ENCODE data around the gene ANKRD36. TPM values are rescaled to one million over a fixed set of nuclear protein-coding genes. Genes with fewer than 3 reads are reported as not detected.
A peak's percentile ranks its signal among the peaks of the same experiment; 100 is the strongest.
"Not testable (repeated sequence)": the region's sequence is repeated elsewhere in the genome, so short reads cannot be mapped to it uniquely, and the experiment has no call there.

Gene ANKRD36
- total RNA-seq, 3 donors from 2014 or later, result 12.6 to 15.5 (median 15.5) TPM

- not testable (repeated sequence) for H3K4me3 Mint-ChIP-seq; H3K9me3 Mint-ChIP-seq; DNase-seq; ATAC-seq; H3K4me1 Mint-ChIP-seq (ENCODE audit: low read depth); H3K27me3 Mint-ChIP-seq (ENCODE audit: low read depth)
- H3K36me3 Mint-ChIP-seq (ENCODE audit: insufficient read depth), result peaks cover 35% of the 10 kb centered on the region
Measured at GRCh38 chr2:97197251-97197650, 84.3 kb downstream of the ANKRD36 start.

- not testable (repeated sequence) for H3K4me3 Mint-ChIP-seq; ATAC-seq; H3K9me3 Mint-ChIP-seq; H3K4me1 Mint-ChIP-seq (ENCODE audit: low read depth); DNase-seq; H3K27me3 Mint-ChIP-seq (ENCODE audit: low read depth)
- peaks cover 22% of the 10 kb centered on the region for H3K36me3 Mint-ChIP-seq (ENCODE audit: insufficient read depth)
Measured at GRCh38 chr2:97200887-97201286, 87.9 kb downstream of the ANKRD36 start.

- not testable (repeated sequence) for H3K4me1 Mint-ChIP-seq (ENCODE audit: low read depth); H3K9me3 Mint-ChIP-seq; H3K4me3 Mint-ChIP-seq; ATAC-seq; DNase-seq; H3K27me3 Mint-ChIP-seq (ENCODE audit: low read depth)
- H3K36me3 Mint-ChIP-seq (ENCODE audit: insufficient read depth), result peaks cover 15% of the 10 kb centered on the region
Measured at GRCh38 chr2:97202643-97203250, 89.8 kb downstream of the ANKRD36 start.

- ATAC-seq (no peak), DNase-seq (no peak)
- Mint-ChIP-seq H3K9me3 (no peaks in the 10 kb centered on the region), H3K27me3 (ENCODE audit: low read depth) (no peaks in the 10 kb centered on the region), H3K4me3 (no peak overlapping the region), H3K4me1 (ENCODE audit: low read depth) (no peaks in the 10 kb centered on the region), H3K36me3 (ENCODE audit: insufficient read depth) (peaks cover 40% of the 10 kb centered on the region)
Measured at GRCh38 chr2:97210325-97210724, 97.4 kb downstream of the ANKRD36 start.

- H3K27me3 Mint-ChIP-seq (ENCODE audit: low read depth); H3K4me1 Mint-ChIP-seq (ENCODE audit: low read depth); H3K4me3 Mint-ChIP-seq; H3K9me3 Mint-ChIP-seq; ATAC-seq; DNase-seq: not testable (repeated sequence)
- H3K36me3 Mint-ChIP-seq (ENCODE audit: insufficient read depth), result peaks cover 32% of the 10 kb centered on the region
Measured at GRCh38 chr2:97215025-97215424, 102.1 kb downstream of the ANKRD36 start.

GRCh38 chr2:97230848-97231585 lies 118.1 kb downstream of the ANKRD36 start:
- H3K9me3 Mint-ChIP-seq; DNase-seq; H3K4me3 Mint-ChIP-seq; H3K4me1 Mint-ChIP-seq (ENCODE audit: low read depth); H3K27me3 Mint-ChIP-seq (ENCODE audit: low read depth); ATAC-seq: not testable (repeated sequence)
- H3K36me3 Mint-ChIP-seq (ENCODE audit: insufficient read depth), result peaks cover 22% of the 10 kb centered on the region

GRCh38 chr2:97232981-97233380 lies 120.0 kb downstream of the ANKRD36 start:
- H3K4me3 Mint-ChIP-seq; H3K4me1 Mint-ChIP-seq (ENCODE audit: low read depth): not testable (repeated sequence)

GRCh38 chr2:97233660-97234295 lies 120.8 kb downstream of the ANKRD36 start:
- peak; percentile 40 to 65 for ATAC-seq
- DNase-seq; H3K4me1 Mint-ChIP-seq (ENCODE audit: low read depth); H3K9me3 Mint-ChIP-seq; H3K4me3 Mint-ChIP-seq; H3K27me3 Mint-ChIP-seq (ENCODE audit: low read depth): not testable (repeated sequence)
- H3K36me3 Mint-ChIP-seq (ENCODE audit: insufficient read depth), result peaks cover 12% of the 10 kb centered on the region

More at GRCh38 chr2:97232981-97233380, 120.0 kb downstream of the ANKRD36 start:
- not testable (repeated sequence) for H3K9me3 Mint-ChIP-seq; ATAC-seq; DNase-seq; H3K27me3 Mint-ChIP-seq (ENCODE audit: low read depth)
- H3K36me3 Mint-ChIP-seq (ENCODE audit: insufficient read depth), result peaks cover 13% of the 10 kb centered on the region

- not testable (repeated sequence) for H3K27me3 Mint-ChIP-seq (ENCODE audit: low read depth); ATAC-seq; H3K4me1 Mint-ChIP-seq (ENCODE audit: low read depth); H3K9me3 Mint-ChIP-seq; H3K4me3 Mint-ChIP-seq; H3K36me3 Mint-ChIP-seq (ENCODE audit: insufficient read depth); DNase-seq
Measured at GRCh38 chr2:97261192-97261591, 148.2 kb downstream of the ANKRD36 start.

- not testable (repeated sequence) for H3K36me3 Mint-ChIP-seq (ENCODE audit: insufficient read depth); H3K4me3 Mint-ChIP-seq; H3K4me1 Mint-ChIP-seq (ENCODE audit: low read depth); DNase-seq; ATAC-seq; H3K27me3 Mint-ChIP-seq (ENCODE audit: low read depth); H3K9me3 Mint-ChIP-seq
Measured at GRCh38 chr2:97266449-97266848, 153.5 kb downstream of the ANKRD36 start.

GRCh38 chr2:97267411-97268074 lies 154.6 kb downstream of the ANKRD36 start:
- no peak for ATAC-seq
- H3K27me3 Mint-ChIP-seq (ENCODE audit: low read depth), result no peaks in the 10 kb centered on the region

GRCh38 chr2:97268075-97268591 lies 155.2 kb downstream of the ANKRD36 start:
- peak; percentile 4 for DNase-seq
- ATAC-seq; H3K36me3 Mint-ChIP-seq (ENCODE audit: insufficient read depth); H3K9me3 Mint-ChIP-seq; H3K27me3 Mint-ChIP-seq (ENCODE audit: low read depth); H3K4me3 Mint-ChIP-seq; H3K4me1 Mint-ChIP-seq (ENCODE audit: low read depth): not testable (repeated sequence)

More at GRCh38 chr2:97267411-97268074, 154.6 kb downstream of the ANKRD36 start:
- no peaks in the 10 kb centered on the region for H3K9me3 Mint-ChIP-seq
- DNase-seq, result no peak
- peaks cover 4% of the 10 kb centered on the region for H3K36me3 Mint-ChIP-seq (ENCODE audit: insufficient read depth)
- H3K4me1 Mint-ChIP-seq (ENCODE audit: low read depth), result no peaks in the 10 kb centered on the region
- H3K4me3 Mint-ChIP-seq, result no peak overlapping the region

- DNase-seq; H3K4me3 Mint-ChIP-seq; H3K36me3 Mint-ChIP-seq (ENCODE audit: insufficient read depth); H3K27me3 Mint-ChIP-seq (ENCODE audit: low read depth); ATAC-seq; H3K4me1 Mint-ChIP-seq (ENCODE audit: low read depth); H3K9me3 Mint-ChIP-seq: not testable (repeated sequence)
Measured at GRCh38 chr2:97276232-97276798, 163.4 kb downstream of the ANKRD36 start.

- H3K4me3 Mint-ChIP-seq; H3K36me3 Mint-ChIP-seq (ENCODE audit: insufficient read depth); H3K27me3 Mint-ChIP-seq (ENCODE audit: low read depth); H3K9me3 Mint-ChIP-seq; DNase-seq; ATAC-seq; H3K4me1 Mint-ChIP-seq (ENCODE audit: low read depth): not testable (repeated sequence)
Measured at GRCh38 chr2:97285187-97285586, 172.2 kb downstream of the ANKRD36 start.
